ENCODE measurements around the gene UBE2R2. TPM values are rescaled to one million over a fixed set of nuclear protein-coding genes. Genes with fewer than 3 reads are reported as not detected.
"Not testable (repeated sequence)": the region's sequence is repeated elsewhere in the genome, so short reads cannot be mapped to it uniquely, and the experiment has no call there.

UBE2R2 gene
- total and polyA plus RNA-seq, 2 experiments from 2014 or later = 39.8 to 41.4 TPM

GRCh38 chr9:33950371-33950770 is 133.4 kb downstream of the UBE2R2 start:
- H3K79me2 ChIP-seq = peaks cover 12% of the 10 kb centered on the region
- DNase-seq (ENCODE audit: low spot score) = no peak
- H3K27me3 ChIP-seq = no peaks in the 10 kb centered on the region
- H3K9me3 ChIP-seq (ENCODE audit: low read depth) = no peaks in the 10 kb centered on the region
- peaks cover 6% of the 10 kb centered on the region for H3K4me1 ChIP-seq (ENCODE audit: insufficient read depth)
- no peaks in the 10 kb centered on the region for H3K36me3 ChIP-seq (replicated peaks; ENCODE audit: insufficient read depth, low read depth)
- no peak overlapping the region for H3K27ac ChIP-seq
- 100% methylated on average over 1 of the region's 1 CpG for WGBS (ENCODE audit: low lambda C conversion rate, missing lambda C conversion rate)
- H4K20me1 ChIP-seq (ENCODE audit: insufficient read depth, poor library complexity, severe bottlenecking) = no peaks in the 10 kb centered on the region
- H2AFZ ChIP-seq = no peak overlapping the region
- H3K4me3 ChIP-seq = no peak overlapping the region
- no peak overlapping the region for H3K4me2 ChIP-seq
- no peaks in the 10 kb centered on the region for H3K9me2 ChIP-seq (replicated peaks; ENCODE audit: insufficient read depth)
- no peak for TF ChIP-seq EZH2 (IDR thresholded peaks at IDR 0.05; ENCODE audit: borderline replicate concordance)
- TF ChIP-seq EZH2phosphoT487 (IDR thresholded peaks at IDR 0.05; ENCODE audit: low read depth, severe bottlenecking, unreplicated experiment) = no peak
- TF ChIP-seq CTCF (IDR thresholded peaks at IDR 0.05; ENCODE audit: poor library complexity) = no peak

- Histone ChIP-seq H2AFZ (no peak overlapping the region), H3K36me3 (replicated peaks; ENCODE audit: insufficient read depth, low read depth) (no peaks in the 10 kb centered on the region), H3K27ac (no peak overlapping the region), H4K20me1 (ENCODE audit: insufficient read depth, poor library complexity, severe bottlenecking) (no peaks in the 10 kb centered on the region), H3K9me2 (replicated peaks; ENCODE audit: insufficient read depth) (no peaks in the 10 kb centered on the region), H3K4me1 (ENCODE audit: insufficient read depth) (no peaks in the 10 kb centered on the region), H3K79me2 (peaks cover 4% of the 10 kb centered on the region), H3K27me3 (no peaks in the 10 kb centered on the region), H3K9me3 (ENCODE audit: low read depth) (no peaks in the 10 kb centered on the region), H3K4me2 (no peak overlapping the region), H3K4me3 (no peak overlapping the region)
- DNase-seq (ENCODE audit: low spot score) = no peak
- 100% methylated on average over 2 of the region's 2 CpGs for WGBS (ENCODE audit: low lambda C conversion rate, missing lambda C conversion rate)
- TF ChIP-seq CTCF (IDR thresholded peaks at IDR 0.05; ENCODE audit: poor library complexity) = no peak
- TF ChIP-seq EZH2 (IDR thresholded peaks at IDR 0.05; ENCODE audit: borderline replicate concordance) = no peak
- TF ChIP-seq EZH2phosphoT487 (IDR thresholded peaks at IDR 0.05; ENCODE audit: low read depth, severe bottlenecking, unreplicated experiment) = no peak
Measured at GRCh38 chr9:33952066-33952465, 135.1 kb downstream of the UBE2R2 start.

- Histone ChIP-seq H3K9me3 (ENCODE audit: low read depth) (no peaks in the 10 kb centered on the region), H3K79me2 (peaks cover 4% of the 10 kb centered on the region), H4K20me1 (ENCODE audit: insufficient read depth, poor library complexity, severe bottlenecking) (no peaks in the 10 kb centered on the region), H2AFZ (no peak overlapping the region), H3K36me3 (replicated peaks; ENCODE audit: insufficient read depth, low read depth) (no peaks in the 10 kb centered on the region), H3K27ac (no peak overlapping the region), H3K4me1 (ENCODE audit: insufficient read depth) (no peaks in the 10 kb centered on the region), H3K27me3 (no peaks in the 10 kb centered on the region), H3K4me3 (no peak overlapping the region), H3K9me2 (replicated peaks; ENCODE audit: insufficient read depth) (no peaks in the 10 kb centered on the region), H3K4me2 (no peak overlapping the region)
- DNase-seq (ENCODE audit: low spot score) = no peak
- TF ChIP-seq CTCF (IDR thresholded peaks at IDR 0.05; ENCODE audit: poor library complexity) = no peak
- TF ChIP-seq EZH2phosphoT487 (IDR thresholded peaks at IDR 0.05; ENCODE audit: low read depth, severe bottlenecking, unreplicated experiment) = no peak
- TF ChIP-seq EZH2 (IDR thresholded peaks at IDR 0.05; ENCODE audit: borderline replicate concordance) = no peak
- 82% methylated on average over 4 of the region's 4 CpGs for WGBS (ENCODE audit: low lambda C conversion rate, missing lambda C conversion rate)
Measured at GRCh38 chr9:33956544-33956943, 139.6 kb downstream of the UBE2R2 start.

- Histone ChIP-seq H3K9me3 (ENCODE audit: low read depth) (no peaks in the 10 kb centered on the region), H3K27ac (no peak overlapping the region), H2AFZ (no peak overlapping the region), H3K4me2 (no peak overlapping the region), H3K9me2 (replicated peaks; ENCODE audit: insufficient read depth) (no peaks in the 10 kb centered on the region), H4K20me1 (ENCODE audit: insufficient read depth, poor library complexity, severe bottlenecking) (no peaks in the 10 kb centered on the region), H3K4me3 (no peak overlapping the region), H3K27me3 (no peaks in the 10 kb centered on the region), H3K79me2 (peaks cover 10% of the 10 kb centered on the region), H3K36me3 (replicated peaks; ENCODE audit: insufficient read depth, low read depth) (no peaks in the 10 kb centered on the region), H3K4me1 (ENCODE audit: insufficient read depth) (no peaks in the 10 kb centered on the region)
- WGBS (ENCODE audit: low lambda C conversion rate, missing lambda C conversion rate) = 81% methylated on average over 2 of the region's 2 CpGs
- no peak for DNase-seq (ENCODE audit: low spot score)
- TF ChIP-seq EZH2 (IDR thresholded peaks at IDR 0.05; ENCODE audit: borderline replicate concordance) (no peak), CTCF (IDR thresholded peaks at IDR 0.05; ENCODE audit: poor library complexity) (no peak), EZH2phosphoT487 (IDR thresholded peaks at IDR 0.05; ENCODE audit: low read depth, severe bottlenecking, unreplicated experiment) (no peak)
Measured at GRCh38 chr9:33959725-33960124, 142.8 kb downstream of the UBE2R2 start.

GRCh38 chr9:33962468-33962867 is 145.5 kb downstream of the UBE2R2 start:
- not testable (repeated sequence) for H3K36me3 ChIP-seq (replicated peaks; ENCODE audit: insufficient read depth, low read depth)
- H3K79me2 ChIP-seq = peaks cover 10% of the 10 kb centered on the region
- 90% methylated on average over 7 of the region's 7 CpGs for WGBS (ENCODE audit: low lambda C conversion rate, missing lambda C conversion rate)

More at GRCh38 chr9:33962468-33962867, 145.5 kb downstream of the UBE2R2 start:
- not testable (repeated sequence) for H3K9me3 ChIP-seq (ENCODE audit: low read depth); H4K20me1 ChIP-seq (ENCODE audit: insufficient read depth, poor library complexity, severe bottlenecking); H2AFZ ChIP-seq; H3K9me2 ChIP-seq (replicated peaks; ENCODE audit: insufficient read depth); H3K4me1 ChIP-seq (ENCODE audit: insufficient read depth); DNase-seq (ENCODE audit: low spot score); H3K4me3 ChIP-seq; H3K27ac ChIP-seq; H3K27me3 ChIP-seq; H3K4me2 ChIP-seq

Data from hepatocyte (in vitro differentiated cells).